ENCODE results near the gene DIAPH3.

GRCh38 chr13:60167121-60167520 lies 3.4 kb upstream of the DIAPH3 start:
- TF ChIP-seq CTCF (IDR thresholded peaks at IDR 0.05; ENCODE audit: low read depth, low read length, poor library complexity, severe bottlenecking) (no peak), EZH2phosphoT487 (IDR thresholded peaks at IDR 0.05; ENCODE audit: borderline replicate concordance, low read length) (no peak)

All from DOHH2 (cell line).